NCI-H1694 (cell line): ENCODE results near the gene ZFHX3.

Experiments used
- DNase-seq: peaks from one replicate; lab custom pipeline; 2025; lab: John Stamatoyannopoulos, UW

Gene ZFHX3

DNA sequence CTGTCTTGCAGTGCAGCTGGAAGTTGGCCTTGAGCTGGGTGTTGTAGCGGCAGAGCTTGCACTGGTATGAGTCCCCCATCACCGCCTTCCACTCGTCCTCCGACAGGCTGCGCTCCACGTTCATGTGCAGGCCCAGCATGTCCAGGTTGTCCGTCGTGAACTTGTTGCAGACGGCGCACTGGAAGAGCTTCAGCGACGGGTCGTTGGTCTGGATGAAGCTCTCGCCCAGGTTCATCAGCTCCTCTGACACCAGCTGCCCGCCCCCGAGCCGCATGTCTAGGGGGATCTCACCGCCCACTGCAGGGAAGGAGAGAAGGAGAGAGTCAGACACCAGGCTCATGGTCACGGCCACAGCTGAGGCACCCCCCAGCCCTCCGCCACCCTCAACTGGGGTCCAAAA is 97.3 kb downstream of the ZFHX3 start:
- DNase-seq, result no peak

DNA sequence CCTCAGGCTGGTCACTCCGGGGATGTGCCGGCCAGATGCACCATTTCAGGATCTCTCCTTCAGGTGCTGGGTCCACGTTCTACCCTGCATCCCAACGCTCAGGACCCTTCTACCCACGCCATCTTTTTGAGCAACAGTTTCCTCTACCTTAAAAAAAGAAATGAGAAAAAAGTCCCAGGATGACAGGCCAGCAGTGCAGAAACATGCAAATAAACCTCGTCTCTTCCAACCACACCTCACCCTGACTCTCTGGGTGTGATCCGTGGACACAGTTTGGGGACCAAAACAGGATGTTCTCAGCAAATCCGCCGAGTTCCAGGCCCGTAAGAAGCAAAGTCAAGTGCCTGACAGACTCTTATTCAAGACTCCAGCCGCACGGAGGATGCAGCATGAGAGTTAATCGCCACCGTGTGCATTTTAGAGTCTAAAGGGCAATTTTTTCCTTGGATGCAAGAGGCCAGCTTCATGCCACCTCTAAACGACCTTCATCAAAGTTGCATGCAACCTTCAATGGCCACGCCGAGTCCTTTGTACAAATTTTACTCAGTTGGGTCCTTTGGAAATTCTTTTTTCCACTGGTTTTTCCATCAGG is 99.6 kb downstream of the ZFHX3 start:
- no peak for DNase-seq

DNA sequence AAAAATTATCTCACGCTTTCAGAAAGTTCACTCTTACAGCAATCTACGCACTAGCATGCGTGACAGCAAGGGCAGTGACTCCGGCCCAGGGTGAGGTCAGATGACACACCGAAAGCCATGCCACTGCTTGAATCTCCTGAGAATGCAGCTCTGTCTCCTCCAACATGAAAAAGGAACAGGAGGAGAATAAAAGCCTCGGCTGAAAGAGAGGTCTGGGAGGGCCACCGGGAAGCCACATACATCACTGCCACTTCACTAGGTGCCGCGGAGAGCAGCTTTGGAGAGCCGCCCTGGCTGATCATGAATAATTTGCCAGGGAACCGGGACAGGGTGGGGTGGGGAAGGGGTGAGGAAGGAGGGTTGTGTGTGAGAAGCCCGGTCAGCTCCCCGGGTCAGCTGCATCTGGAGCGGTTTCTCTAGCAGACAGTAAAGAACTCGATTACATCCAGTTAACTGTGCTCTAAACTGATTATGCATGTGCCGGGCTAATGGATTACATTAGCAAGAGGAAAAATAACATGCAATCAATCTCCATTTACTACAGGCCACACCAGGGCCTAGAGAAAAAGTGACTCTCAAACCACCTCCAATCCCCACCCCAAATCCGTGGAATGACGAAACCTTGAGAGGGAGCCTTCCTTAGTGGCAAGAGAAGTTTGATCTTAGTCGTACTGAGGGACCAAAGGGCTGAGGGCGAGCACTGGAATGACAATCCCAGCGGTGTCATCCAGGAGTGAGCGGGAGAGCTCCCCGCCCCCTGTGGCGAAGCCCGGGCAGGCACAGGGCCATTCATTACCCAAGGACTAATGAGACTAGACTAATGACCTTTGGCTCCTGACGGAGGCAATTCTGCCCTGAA is 100.3 kb downstream of the ZFHX3 start:
- DNase-seq, result no peak

- no peak for DNase-seq
Measured at GRCh38 chr16:72946474-72947194, 101.3 kb downstream of the ZFHX3 start.

DNA sequence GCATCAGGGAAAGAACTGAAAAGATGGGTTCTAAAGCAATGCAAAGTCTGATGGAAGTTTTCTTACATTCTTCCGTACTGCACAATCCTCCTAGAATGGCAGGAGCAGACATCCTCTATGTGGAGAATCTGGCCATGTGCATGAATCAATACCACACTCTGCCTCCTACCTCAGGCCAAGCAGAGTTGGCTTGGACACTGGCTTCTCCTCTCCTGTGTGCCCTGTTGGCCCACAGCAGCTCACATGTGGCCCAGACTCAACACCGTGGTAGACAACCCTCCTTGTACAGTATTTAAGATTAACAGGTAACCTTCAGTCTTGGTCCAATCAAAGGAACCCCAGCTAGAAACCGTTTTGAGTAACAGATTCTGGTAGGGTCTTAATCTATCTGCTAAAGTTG is 101.9 kb downstream of the ZFHX3 start:
- no peak for DNase-seq

DNA sequence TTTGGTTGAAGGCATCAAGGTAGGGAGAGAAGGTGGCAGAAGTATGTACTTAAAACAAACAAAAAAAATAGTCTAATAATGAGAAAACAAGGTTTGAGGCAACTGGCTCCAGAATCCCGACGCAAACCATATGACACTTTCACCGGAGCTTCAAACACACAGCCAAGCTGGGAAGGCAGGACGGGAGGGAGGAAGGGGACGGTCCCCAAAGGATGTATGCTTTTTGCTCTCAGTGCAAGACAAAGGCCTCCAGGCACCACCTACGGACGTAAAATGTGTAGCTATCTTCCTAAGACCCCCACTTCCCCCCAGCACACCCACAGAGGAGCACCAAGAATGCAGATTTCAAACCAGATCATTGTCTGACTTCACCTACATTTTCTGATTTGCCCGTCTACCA is 102.3 kb downstream of the ZFHX3 start:
- DNase-seq, result no peak

DNA sequence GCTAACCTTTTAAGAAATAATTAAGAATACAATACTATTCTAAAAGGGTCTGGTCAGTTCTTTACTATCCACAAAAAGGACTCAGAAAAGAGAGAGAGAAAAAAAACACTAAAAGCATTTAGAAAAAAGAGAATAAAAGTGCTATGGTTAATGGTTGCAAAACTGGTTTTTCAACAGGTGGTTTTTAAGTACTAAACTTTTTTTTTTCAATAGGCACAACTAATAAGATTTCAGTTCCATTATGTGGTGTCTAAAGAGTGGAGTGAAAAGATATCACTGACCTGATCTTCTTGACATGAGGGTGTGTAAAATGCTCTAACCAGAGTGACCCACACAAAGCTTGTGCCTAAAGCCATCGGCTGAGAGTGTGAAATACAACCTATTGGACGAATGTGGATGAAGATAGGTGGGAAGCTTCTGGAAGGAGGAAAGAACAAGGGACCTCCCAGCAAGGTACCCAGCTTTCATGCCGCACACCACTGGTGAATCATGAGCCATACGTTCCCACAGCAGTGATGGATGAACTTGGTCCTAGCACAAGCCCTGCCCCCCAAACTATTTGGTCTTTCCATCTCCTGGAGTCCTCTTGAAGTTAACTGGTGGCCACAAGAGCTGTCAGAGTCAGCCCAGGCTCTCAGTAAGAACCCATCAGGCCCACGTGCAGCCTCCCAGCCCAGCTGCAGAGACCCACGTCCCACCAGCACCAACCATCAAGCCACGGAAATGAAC is 103.0 kb downstream of the ZFHX3 start:
- no peak for DNase-seq

GRCh38 chr16:72942021-72942420 is 105.9 kb downstream of the ZFHX3 start:
- no peak for DNase-seq

DNA sequence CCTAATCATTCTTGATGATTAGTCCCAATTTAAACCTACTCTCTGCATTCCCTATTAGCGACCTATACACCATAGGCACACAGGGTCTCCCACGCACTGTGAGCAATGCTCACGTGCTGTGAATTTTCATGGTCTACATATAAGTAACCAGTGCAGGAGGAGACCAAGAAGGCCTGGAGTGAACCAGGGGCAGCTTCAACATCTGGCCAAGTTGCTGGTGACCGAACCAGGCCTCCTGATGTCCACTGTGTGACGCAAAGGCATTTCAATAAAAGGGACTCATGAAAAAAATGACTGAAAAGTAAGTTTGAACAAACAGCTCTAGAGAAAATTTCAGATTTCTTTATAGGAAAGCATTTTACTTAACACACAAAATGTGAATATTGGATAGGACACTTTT is 107.0 kb downstream of the ZFHX3 start:
- DNase-seq, result no peak

DNA sequence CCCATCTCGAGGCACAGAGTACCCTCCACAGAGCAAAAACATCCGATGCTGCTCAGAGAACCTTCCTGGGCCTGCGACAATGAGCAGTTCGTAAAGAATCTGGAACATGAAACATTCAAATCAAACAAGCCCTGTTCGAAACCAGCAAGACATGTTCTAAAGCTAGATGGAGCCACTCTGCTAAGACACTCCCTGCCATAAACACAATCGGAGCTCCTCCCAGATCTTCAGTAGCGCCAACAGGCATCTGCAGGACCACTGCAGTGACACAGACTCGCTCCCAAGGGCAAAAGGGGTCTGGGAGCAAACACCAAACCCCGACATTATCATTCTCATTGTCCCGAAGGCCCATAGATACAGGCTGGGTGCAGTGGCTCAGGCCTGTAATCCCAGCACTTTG is 108.7 kb downstream of the ZFHX3 start:
- DNase-seq, result no peak

GRCh38 chr16:72938795-72939164 is 109.1 kb downstream of the ZFHX3 start:
- no peak for DNase-seq

- DNase-seq, result peak; percentile 27
Measured at GRCh38 chr16:72937916-72938794, 109.8 kb downstream of the ZFHX3 start.

DNA sequence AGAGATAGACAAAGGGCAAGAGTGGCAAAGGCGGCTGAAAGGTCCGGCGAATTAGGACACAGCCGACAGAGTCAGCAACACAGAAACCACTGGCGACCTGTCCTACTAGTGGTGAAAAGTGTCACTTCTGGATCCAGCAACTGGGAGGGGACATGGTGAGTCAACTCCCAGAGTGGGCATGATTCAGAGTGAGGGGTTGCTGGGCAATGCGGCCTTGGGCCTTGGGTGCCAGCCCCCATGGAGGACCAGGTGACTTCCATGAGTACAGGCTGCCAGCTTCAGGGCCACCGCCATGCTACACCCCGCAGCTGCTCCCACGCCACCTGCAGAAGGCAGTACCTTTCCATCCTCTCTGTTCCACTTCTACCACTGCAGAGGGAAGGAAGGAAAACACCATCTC is 110.6 kb downstream of the ZFHX3 start:
- no peak for DNase-seq

GRCh38 chr16:72936408-72936807 is 111.5 kb downstream of the ZFHX3 start:
- DNase-seq, result no peak

- DNase-seq, result no peak
Measured at GRCh38 chr16:72935896-72936295, 112.0 kb downstream of the ZFHX3 start.

- DNase-seq, result no peak
Measured at GRCh38 chr16:72934636-72935403, 113.1 kb downstream of the ZFHX3 start.

- no peak for DNase-seq
Measured at GRCh38 chr16:72932677-72933335, 115.1 kb downstream of the ZFHX3 start.

- no peak for DNase-seq
Measured at GRCh38 chr16:72932050-72932449, 115.9 kb downstream of the ZFHX3 start.

GRCh38 chr16:72930396-72930795 is 117.5 kb downstream of the ZFHX3 start:
- DNase-seq, result no peak
